Endothelial cell (in vitro differentiated cells): ENCODE results near the gene SLAMF1. TPM values are rescaled to one million over a fixed set of nuclear protein-coding genes. Genes with fewer than 3 reads are reported as not detected.

Source experiments
- DNase-seq: peaks from one replicate; pipeline ENCODE4 v3.0.0; 2021; ENCODE audit warnings: low spot score
- H3K27ac Mint-ChIP-seq: one replicate; pipeline ENCODE4 v1.8.0; 2021; ENCODE audit warnings: mixed read lengths, inconsistent platforms; ENCODE audit not compliant: unreplicated experiment
- H3K27me3 Mint-ChIP-seq: one replicate; pipeline ENCODE4 v1.8.0; 2021; ENCODE audit warnings: mild to moderate bottlenecking, moderate library complexity, mixed read lengths, inconsistent platforms; ENCODE audit not compliant: unreplicated experiment
- H3K36me3 Mint-ChIP-seq: one replicate; pipeline ENCODE4 v1.8.0; 2021; ENCODE audit warnings: mild to moderate bottlenecking, low read depth, mixed read lengths, inconsistent platforms; ENCODE audit not compliant: unreplicated experiment
- H3K4me1 Mint-ChIP-seq: one replicate; pipeline ENCODE4 v1.8.0; 2021; ENCODE audit warnings: mild to moderate bottlenecking, mixed read lengths, inconsistent platforms; ENCODE audit not compliant: unreplicated experiment
- H3K4me3 Mint-ChIP-seq: one replicate; pipeline ENCODE4 v1.8.0; 2021; ENCODE audit warnings: mild to moderate bottlenecking, mixed read lengths, inconsistent platforms; ENCODE audit not compliant: unreplicated experiment
- H3K9me3 Mint-ChIP-seq: one replicate; pipeline ENCODE4 v1.8.0; 2021; ENCODE audit warnings: mixed read lengths, inconsistent platforms; ENCODE audit not compliant: unreplicated experiment
- CTCF ChIP-seq: fragments of 200-600 bp; sonication (generic); IDR thresholded peaks from one replicate; pipeline ENCODE4 v1.5.0; 2021; ENCODE audit warnings: antibody characterized with exemption; ENCODE audit not compliant: unreplicated experiment
- total RNA-seq: library from RNA; stranded (reverse); fragmentation: NEBNext Ultra II Directional; extraction: Animal tissue kit (Norgen Biotek cat#: 25700); gene quantifications from one replicate; pipeline ENCODE4 v1.2.1, GENCODE V29; 2021; ENCODE audit not compliant: unreplicated experiment

SLAMF1 gene
- total RNA-seq, 1 donor from 2014 or later, result not detected

GRCh38 chr1:160626509-160627342, 20.1 kb downstream of the SLAMF1 start:
- Mint-ChIP-seq H3K27ac (no peak overlapping the region), H3K9me3 (no peaks in the 10 kb centered on the region)

GRCh38 chr1:160625725-160626498, 20.9 kb downstream of the SLAMF1 start:
- TF ChIP-seq CTCF, result no peak
- Mint-ChIP-seq H3K27ac (no peak overlapping the region), H3K4me1 (peaks cover 6% of the 10 kb centered on the region), H3K27me3 (peaks cover 1% of the 10 kb centered on the region), H3K9me3 (no peaks in the 10 kb centered on the region), H3K36me3 (no peaks in the 10 kb centered on the region), H3K4me3 (no peak overlapping the region)
- no peak for DNase-seq

More at GRCh38 chr1:160626509-160627342, 20.1 kb downstream of the SLAMF1 start:
- no peak for DNase-seq
- H3K27me3 Mint-ChIP-seq, result peaks cover 1% of the 10 kb centered on the region
- H3K4me1 Mint-ChIP-seq, result peaks cover 2% of the 10 kb centered on the region
- TF ChIP-seq CTCF, result no peak
- H3K36me3 Mint-ChIP-seq, result no peaks in the 10 kb centered on the region
- H3K4me3 Mint-ChIP-seq, result no peak overlapping the region

- DNase-seq, result no peak
- H3K27me3 Mint-ChIP-seq, result peaks cover 1% of the 10 kb centered on the region
- no peaks in the 10 kb centered on the region for H3K9me3 Mint-ChIP-seq
- H3K36me3 Mint-ChIP-seq, result no peaks in the 10 kb centered on the region
- H3K27ac Mint-ChIP-seq, result no peak overlapping the region
- peaks cover 6% of the 10 kb centered on the region for H3K4me1 Mint-ChIP-seq
- no peak for TF ChIP-seq CTCF
- no peak overlapping the region for H3K4me3 Mint-ChIP-seq
Measured at GRCh38 chr1:160625321-160625720, 21.5 kb downstream of the SLAMF1 start.

- DNase-seq, result no peak
- H3K4me1 Mint-ChIP-seq, result peaks cover 6% of the 10 kb centered on the region
- no peak for TF ChIP-seq CTCF
- no peak overlapping the region for H3K4me3 Mint-ChIP-seq
- no peaks in the 10 kb centered on the region for H3K36me3 Mint-ChIP-seq
- peaks cover 1% of the 10 kb centered on the region for H3K27me3 Mint-ChIP-seq
- H3K9me3 Mint-ChIP-seq, result no peaks in the 10 kb centered on the region
- no peak overlapping the region for H3K27ac Mint-ChIP-seq
Measured at GRCh38 chr1:160624464-160624863, 22.4 kb downstream of the SLAMF1 start.

- Mint-ChIP-seq H3K9me3 (no peaks in the 10 kb centered on the region), H3K27ac (no peak overlapping the region), H3K27me3 (peaks cover 4% of the 10 kb centered on the region), H3K36me3 (no peaks in the 10 kb centered on the region), H3K4me1 (peaks cover 6% of the 10 kb centered on the region), H3K4me3 (no peak overlapping the region)
- DNase-seq, result no peak
- TF ChIP-seq CTCF, result no peak
Measured at GRCh38 chr1:160623862-160624261, 23.0 kb downstream of the SLAMF1 start.
